ENCODE measurements around the gene SCGB1A1.

GRCh38 chr11:62451241-62451621, 32.4 kb downstream of the SCGB1A1 start:
- TF ChIP-seq GATA3 (IDR thresholded peaks at IDR 0.05; ENCODE audit: low read depth, low read length) (no peak), GATA2 (IDR thresholded peaks at IDR 0.05; ENCODE audit: low read depth, low read length) (peak; percentile 60)
